22Rv1 (cell line): ENCODE data around the gene FCN3.

Experiments used
- H3K27ac ChIP-seq: fragments of 450-650 bp; 2 replicates; pipeline ENCODE4 v1.5.1; 2017
- ZFX ChIP-seq: fragments of 450-650 bp; IDR thresholded peaks from 2 replicates; pipeline ENCODE4 v1.6.1; 2017; ENCODE audit warnings: antibody characterized with exemption, borderline replicate concordance
- TF ChIP-seq, protein P1 (sequence below): fragments of 450-650 bp; IDR thresholded peaks from 2 replicates; pipeline ENCODE4 v1.5.1; 2017; ENCODE audit warnings: mild to moderate bottlenecking

Gene FCN3

DNA sequence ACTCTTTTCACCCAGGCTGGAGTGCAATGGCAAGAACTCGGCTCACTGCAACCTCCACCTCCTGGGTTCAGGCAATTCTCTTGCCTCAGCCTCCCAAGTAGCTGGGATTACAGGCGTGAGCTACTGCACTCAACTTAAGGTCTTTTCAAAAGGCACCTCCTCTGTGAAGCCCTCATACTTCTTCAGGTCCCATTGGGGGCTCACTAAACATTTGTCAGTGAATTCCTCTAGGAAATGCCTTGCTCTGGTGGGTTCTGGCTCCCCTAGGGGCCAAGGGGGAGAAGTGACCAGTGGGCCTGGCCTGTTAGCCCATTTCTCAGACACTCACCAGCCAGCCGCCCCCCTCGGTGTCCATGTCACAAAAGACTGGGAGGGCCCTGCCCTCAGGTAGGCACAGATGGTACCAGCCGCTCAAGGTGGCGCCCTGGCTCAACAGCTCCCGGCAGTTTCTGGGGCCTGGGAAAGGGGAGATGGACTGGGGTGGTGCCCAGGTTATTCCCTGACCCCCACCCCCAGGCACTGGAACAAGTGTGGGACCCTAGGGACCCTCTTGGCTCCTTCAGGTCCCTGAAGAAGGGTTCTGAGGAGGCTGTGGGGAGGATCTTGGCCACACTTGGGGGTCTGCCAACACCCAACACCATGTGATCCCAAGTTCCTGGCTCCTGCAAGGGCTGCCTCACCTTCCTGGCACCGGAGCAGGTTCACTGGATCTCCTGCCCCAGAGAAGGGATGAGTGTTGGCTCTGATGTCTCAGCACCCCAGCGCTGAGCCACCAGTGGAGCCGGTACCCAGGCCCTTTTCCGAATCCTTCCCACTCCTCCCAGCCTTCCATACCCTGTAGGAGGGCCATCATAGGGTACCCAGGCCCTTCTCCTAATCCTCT is 1.6 kb downstream of the FCN3 start:
- no peak overlapping the region for H3K27ac ChIP-seq
- no peak for TF ChIP-seq ZFX
- TF ChIP-seq, protein P1, sequence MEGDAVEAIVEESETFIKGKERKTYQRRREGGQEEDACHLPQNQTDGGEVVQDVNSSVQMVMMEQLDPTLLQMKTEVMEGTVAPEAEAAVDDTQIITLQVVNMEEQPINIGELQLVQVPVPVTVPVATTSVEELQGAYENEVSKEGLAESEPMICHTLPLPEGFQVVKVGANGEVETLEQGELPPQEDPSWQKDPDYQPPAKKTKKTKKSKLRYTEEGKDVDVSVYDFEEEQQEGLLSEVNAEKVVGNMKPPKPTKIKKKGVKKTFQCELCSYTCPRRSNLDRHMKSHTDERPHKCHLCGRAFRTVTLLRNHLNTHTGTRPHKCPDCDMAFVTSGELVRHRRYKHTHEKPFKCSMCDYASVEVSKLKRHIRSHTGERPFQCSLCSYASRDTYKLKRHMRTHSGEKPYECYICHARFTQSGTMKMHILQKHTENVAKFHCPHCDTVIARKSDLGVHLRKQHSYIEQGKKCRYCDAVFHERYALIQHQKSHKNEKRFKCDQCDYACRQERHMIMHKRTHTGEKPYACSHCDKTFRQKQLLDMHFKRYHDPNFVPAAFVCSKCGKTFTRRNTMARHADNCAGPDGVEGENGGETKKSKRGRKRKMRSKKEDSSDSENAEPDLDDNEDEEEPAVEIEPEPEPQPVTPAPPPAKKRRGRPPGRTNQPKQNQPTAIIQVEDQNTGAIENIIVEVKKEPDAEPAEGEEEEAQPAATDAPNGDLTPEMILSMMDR = peak; percentile 31; the same call in 1 of the 2 replicates

DNA sequence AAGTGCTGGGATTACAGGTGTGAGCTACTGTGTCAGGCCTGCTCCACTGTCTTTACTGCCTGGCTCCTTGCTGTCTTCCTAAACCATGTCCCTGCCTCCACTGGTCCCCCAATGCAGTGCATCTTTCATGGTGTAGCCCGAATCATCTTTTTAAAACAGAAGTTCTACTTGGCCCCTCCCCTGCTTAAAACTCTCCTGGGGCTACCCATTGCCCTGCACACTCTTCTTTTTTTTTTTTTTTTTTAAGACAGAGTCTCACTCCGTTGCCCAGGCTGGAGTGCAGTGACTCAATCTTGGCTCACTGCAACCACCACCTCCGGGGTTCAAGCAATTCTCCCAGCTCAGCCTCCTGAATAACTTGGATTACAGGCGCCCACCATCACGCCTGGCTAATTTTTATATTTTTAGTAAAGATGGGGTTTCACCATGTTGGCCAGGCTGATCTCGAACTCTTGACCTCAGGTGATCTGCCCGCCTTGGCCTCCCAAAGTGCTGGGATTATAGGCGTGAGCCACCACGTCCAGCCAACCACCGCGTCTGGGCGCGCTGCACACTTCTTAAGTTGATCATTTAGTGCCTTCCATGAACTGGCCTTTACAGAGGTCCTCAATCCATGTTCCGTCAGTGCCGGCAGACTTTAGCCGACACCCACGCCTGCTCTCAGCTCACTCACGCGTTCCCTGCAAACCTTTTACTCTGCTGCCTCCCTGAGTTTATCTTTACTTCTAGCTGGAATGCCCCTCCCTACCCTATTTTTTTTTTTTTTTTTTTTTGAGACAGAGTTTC is 2.4 kb downstream of the FCN3 start:
- no peak overlapping the region for H3K27ac ChIP-seq
- TF ChIP-seq, protein P1 = no peak
- TF ChIP-seq ZFX = no peak

DNA sequence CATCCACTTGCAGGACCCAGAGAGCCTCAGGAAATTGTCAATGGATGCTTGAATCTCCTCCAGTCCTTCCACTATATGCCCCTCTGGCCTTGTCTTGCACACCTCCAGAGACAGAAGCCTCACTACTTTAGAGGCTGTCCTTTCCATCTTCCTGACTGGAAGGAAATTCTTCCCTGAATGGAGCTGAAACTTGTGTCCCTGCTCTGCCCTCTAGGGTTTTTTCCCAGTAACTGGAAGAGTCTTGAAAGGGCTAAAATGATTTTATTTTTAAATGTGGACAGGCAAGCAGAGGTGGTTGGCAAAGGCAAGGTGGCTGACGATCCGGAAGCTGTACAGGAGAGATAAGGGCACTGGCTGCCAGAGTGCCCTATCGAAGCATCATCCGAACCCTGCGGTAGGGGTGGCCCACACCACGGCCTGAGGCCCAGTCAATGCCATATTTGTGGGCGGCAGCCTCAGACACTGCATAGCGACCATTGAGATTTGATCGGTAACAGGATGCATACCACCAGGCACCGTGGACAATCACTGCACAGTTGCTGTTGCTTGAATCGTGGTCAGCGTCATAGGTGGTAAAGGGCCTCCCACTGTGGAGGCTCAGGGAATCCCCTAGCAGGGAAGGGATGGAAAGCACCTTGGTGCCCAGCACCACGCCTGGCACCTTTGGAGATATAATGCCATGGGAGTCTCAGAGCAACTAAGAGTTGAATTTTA is 5.6 kb downstream of the FCN3 start:
- no peak overlapping the region for H3K27ac ChIP-seq
- TF ChIP-seq ZFX = no peak
- TF ChIP-seq, protein P1 = no peak

DNA sequence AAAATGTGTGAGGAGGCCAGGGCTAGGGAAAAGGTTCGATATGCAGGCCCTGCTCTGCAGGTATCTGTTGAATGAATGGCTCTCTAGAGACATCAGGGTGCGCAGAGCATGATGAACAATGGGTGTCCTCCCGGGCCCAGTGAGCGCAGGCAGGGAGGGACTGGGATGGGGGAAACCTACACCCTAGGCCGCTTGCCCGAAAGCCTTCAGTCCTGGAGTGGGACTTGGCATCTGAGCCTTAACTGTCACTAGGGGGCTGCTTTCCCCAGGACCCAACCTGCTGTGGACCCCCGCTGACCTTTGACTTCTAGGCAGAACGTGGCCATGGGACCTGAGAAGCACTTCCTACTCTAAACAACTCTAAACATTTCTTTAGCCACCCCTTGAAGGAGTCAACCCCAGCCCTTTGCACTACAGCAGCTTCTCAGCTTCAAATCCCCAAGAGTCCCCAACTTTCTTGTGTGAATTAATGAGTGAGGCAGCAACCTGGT is 7.4 kb downstream of the FCN3 start:
- no peak for TF ChIP-seq ZFX
- TF ChIP-seq, protein P1 = no peak
- H3K27ac ChIP-seq = peak overlapping the region; percentile 97

DNA sequence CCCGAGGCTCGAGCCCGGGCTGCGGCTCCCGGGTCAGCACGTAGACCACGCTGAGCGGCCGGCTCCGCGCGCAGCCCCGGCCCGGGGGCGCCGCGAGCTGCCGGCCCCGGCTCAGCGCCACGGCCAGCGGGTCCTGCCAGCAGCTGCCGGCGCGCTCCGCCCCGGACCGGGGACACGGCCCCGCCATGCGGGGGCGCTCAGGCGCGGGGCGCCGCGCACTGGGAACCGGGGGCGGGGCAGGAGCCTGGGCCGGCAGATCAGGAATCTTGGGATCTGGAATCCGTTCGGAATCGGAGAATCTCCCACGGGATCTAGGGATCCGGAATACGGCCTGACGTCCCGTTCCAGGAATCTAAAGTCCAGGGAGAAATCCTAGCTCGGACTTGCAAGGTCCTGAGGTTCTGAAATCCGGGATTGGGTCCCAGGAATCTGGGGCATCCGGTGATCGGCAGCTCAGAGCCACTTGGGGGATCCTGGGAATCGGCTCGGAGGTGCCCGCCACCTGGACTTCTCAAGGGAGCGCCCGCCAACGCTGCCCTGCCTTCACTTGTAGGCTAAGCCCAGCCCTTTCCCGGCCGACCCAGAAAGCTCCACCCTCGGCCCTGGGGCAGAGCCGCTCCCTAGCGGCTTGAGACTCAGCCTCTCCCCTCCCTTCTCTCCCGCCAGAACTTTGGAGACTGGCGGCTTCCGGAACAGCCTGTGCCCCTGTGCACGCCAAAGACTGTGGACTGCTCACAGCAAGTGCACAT is 8.0 kb downstream of the FCN3 start, which contains the start of gene MAP3K6:
TSS of gene MAP3K6 (minus strand) at position 551 of the 749 bp plus-strand sequence. CDS start at position 187, 364 bp downstream.
- TF ChIP-seq, protein P1 = peak; percentile 87
- TF ChIP-seq ZFX = no peak
- H3K27ac ChIP-seq = peak within 1 kb of the TSS; percentile 97

DNA sequence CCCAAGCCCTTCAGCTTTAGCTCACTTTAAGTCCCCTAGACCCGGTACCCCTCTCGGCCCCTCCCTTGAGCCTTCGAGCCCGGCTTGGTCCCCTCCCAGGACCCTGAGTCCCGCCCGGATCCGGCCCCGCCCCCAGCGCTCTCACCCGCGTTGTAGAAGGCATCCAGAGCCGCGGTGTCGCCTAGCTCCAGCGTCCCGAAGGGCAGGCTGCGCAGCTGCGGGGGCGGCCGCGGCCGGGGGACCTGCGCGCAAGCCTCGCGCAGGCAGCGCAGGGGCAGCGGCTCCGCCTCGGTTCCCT is 8.6 kb downstream of the FCN3 start:
- H3K27ac ChIP-seq = peak overlapping the region; percentile 97
- TF ChIP-seq, protein P1 = no peak
- no peak for TF ChIP-seq ZFX
